SW480 (cell line): ENCODE measurements around the gene DEAF1.
"Not testable (repeated sequence)": the region's sequence is repeated elsewhere in the genome, so short reads cannot be mapped to it uniquely, and the experiment has no call there.

Experiments used
- DNase-seq: peaks from one replicate; pipeline ENCODE4 v3.0.0-alpha.2; 2016; ENCODE audit warnings: low spot score

The DEAF1 gene

GRCh38 chr11:694563-695287 is at the start of gene DEAF1:
TSS of gene DEAF1 (minus strand) at chr11:695222. CDS start at chr11:695047, 175 bp downstream.
- DNase-seq: peak; percentile 94

GRCh38 chr11:742571-743201 is 47.7 kb upstream of the DEAF1 start:
- no peak for DNase-seq

GRCh38 chr11:742156-742546 is 47.1 kb upstream of the DEAF1 start:
- DNase-seq: no peak

- not testable (repeated sequence) for DNase-seq
These were observed 42.9 kb upstream of the DEAF1 start for GRCh38 chr11:737899-738298.

DNA sequence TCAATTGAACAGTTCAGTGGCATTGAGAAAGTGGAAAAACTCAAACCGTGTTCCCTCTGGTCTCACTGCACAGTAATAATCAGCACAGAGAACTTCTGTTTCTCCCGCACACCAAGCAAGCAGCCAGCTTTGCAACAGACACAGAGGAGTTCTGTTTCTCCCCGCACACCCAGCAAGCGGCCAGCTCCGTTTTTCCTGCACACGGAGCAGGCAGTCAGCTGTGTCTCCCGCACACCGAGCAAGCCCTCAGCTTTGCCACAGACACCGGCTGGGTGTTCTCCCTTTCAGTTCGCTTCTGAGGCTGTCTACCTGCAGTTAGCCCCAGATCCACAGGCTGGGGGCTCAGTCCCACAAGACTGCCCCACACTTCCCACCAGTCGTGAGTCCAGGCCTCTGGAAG is 42.3 kb upstream of the DEAF1 start:
- DNase-seq: no peak

GRCh38 chr11:734541-734940 is 39.5 kb upstream of the DEAF1 start:
- DNase-seq: not testable (repeated sequence)

GRCh38 chr11:733072-733471 is 38.0 kb upstream of the DEAF1 start:
- DNase-seq: no peak

DNA sequence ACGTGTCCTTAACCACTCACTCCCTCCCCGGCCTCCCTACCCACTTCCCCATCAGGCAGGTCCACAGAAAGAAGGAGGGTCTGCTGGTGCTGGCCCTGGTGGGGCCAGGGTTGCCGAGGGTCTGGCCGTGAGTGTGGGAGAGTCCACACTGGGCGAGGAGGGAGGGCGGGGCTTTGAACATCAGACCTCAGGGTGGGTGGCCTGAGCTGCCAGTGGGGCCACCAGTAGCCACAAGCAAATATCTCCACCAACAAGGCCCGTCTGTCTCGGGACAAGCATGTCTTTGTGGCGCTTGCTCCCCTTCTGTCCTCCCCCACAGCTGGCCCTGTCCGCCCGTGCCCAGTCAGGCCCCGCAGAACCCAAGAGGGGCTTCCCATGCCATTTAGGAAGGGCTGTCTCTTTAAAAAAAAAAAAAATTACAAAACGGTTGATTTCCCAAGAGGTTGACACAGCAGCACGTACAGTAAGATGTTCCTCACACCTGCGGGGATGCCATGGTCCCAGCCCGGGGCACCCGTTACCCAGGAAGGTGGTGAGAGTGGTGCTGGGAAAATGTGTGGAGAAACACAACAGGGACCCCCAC is 34.6 kb upstream of the DEAF1 start:
- peak; percentile 55 for DNase-seq

GRCh38 chr11:728901-729491 is 34.0 kb upstream of the DEAF1 start:
- DNase-seq: no peak

DNA sequence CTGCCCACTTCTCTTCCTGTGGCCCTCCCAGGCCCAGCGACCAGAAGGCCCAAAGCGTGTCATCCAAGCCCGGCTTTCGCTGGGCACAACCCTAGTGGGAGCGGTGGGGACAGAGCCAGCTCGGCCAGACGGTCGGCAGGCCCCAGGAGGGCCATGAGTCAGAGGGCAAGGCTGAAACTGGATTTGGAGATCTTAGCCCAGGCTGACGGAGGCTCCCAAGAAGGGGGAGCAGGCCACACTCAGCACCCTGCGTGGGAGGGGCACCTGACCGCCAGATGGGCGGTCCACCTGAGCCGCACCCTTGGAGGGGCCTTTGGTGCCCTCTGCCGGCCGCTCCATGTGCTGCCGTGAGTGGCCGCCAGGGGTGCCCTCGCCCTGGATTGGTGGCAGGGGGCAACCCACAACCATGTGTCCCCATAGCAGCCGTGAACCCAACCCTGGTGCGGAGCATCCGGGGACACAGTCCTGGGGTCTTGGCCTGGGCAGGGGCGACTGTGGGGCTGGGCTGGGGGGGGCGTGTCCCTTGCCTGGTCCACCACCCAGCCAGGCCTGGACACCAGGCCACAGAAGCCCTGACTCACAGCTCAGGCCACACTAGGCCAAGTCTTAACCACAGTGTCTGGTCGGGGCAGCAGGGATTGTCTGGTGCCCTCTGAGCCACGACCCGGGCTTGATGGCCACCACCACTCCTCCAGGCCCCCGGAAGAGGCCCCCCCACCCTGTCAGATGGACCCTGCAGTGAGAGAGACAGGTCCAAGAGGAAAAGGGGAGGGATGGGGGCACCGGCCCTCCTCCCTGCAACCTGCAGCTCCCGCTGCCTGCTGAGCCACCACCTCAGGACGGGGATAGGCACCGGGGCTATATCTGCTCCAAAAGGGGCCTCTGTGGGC is 33.1 kb upstream of the DEAF1 start:
- peak; percentile 89 for DNase-seq

- DNase-seq: no peak
These were observed 32.3 kb upstream of the DEAF1 start for GRCh38 chr11:727281-727701.

DNA sequence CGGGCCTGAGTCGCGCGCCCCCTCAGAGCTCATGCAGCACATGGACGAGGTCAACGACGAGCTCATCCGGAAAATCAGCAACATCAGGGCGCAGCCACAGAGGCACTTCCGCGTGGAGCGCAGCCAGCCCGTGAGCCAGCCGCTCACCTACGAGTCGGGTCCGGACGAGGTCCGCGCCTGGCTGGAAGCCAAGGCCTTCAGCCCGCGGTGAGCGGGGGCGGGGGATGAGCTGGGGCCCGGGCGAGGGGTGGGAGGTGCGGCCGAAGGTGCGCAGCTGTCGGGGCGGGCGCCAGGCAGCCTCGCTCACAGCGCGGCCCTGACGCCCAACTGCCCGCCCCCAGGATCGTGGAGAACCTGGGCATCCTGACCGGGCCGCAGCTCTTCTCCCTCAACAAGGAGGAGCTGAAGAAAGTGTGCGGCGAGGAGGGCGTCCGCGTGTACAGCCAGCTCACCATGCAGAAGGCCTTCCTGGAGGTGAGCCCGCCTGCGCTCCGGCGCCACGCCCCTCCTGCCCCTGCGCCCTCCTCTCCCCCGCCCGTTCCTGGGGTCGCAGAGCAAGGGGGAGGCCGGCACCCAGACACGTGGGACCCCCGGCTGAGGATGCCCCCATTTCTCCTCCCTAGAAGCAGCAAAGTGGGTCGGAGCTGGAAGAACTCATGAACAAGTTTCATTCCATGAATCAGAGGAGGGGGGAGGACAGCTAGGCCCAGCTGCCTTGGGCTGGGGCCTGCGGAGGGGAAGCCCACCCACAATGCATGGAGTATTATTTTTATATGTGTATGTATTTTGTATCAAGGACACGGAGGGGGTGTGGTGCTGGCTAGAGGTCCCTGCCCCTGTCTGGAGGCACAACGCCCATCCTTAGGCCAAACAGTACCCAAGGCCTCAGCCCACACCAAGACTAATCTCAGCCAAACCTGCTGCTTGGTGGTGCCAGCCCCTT is 31.5 kb upstream of the DEAF1 start:
- peak; percentile 75 for DNase-seq

DNA sequence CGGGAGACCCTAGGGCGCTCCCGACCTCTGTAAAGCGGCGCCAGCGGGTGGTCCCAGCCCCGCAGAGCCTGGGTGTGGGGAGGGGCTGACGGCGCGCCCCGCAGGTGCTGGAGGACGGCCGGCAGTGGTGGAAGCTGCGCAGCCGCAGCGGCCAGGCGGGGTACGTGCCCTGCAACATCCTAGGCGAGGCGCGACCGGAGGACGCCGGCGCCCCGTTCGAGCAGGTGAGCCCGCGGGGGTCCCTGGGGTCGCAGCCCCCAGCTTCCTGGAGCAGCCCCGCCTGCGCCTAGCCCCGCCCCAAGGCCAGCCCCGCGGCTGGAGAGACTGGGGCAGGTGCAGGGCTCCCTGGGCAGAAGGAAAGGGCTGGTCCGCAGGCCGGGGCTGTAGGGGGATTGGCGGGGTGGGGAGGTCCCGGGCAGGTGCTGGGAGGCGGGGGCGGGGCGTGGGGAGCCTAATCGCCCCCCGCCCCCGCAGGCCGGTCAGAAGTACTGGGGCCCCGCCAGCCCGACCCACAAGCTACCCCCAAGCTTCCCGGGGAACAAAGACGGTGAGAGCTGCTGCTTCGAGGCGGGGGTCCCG is 30.7 kb upstream of the DEAF1 start:
- DNase-seq: no peak

DNA sequence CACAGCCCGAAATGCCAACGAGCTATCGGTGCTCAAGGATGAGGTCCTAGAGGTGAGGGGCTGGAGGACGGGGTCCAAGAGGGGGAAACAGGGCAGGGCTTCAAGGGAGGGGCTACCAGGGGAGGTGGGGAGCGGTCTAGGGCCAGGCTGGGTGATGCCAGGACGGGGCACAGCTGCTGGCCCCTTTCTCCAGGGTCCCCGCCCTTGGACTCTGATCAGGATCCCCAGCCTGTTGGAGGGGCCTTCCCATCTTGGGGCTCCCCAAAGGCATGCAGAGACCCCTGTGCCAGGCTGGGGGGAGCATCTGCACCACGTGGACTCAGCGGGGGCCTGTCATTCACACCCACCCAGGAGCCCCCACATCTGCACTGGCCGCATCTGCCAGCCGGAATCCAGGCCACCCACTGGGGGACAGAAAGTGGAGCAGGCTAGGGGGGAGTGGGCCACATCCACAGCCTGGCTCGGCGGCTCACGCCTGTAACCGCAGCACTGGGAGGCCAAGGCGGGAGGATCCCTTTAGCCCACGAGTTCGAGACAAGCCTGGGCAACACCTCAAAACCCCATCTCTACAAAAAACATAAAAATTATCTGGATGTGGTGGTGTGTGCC is 29.9 kb upstream of the DEAF1 start:
- no peak for DNase-seq

GRCh38 chr11:724049-724777 is 29.2 kb upstream of the DEAF1 start:
- no peak for DNase-seq

GRCh38 chr11:723120-723883 is 28.3 kb upstream of the DEAF1 start:
- peak; percentile 52 for DNase-seq

GRCh38 chr11:722346-722811 is 27.4 kb upstream of the DEAF1 start:
- no peak for DNase-seq

GRCh38 chr11:721741-722345 is 26.8 kb upstream of the DEAF1 start:
- no peak for DNase-seq
